ENCODE measurements around the gene SYT13.

SYT13 gene

GRCh38 chr11:45285930-45286632 is at the start of gene SYT13:
TSS of gene SYT13 (minus strand) at chr11:45286341. CDS start at chr11:45286207, 134 bp downstream.
- DNase-seq, result peak; percentile 63

GRCh38 chr11:45335434-45335833 is 49.3 kb upstream of the SYT13 start:
- no peak for DNase-seq

- DNase-seq, result no peak
These were observed 48.7 kb upstream of the SYT13 start for GRCh38 chr11:45334836-45335235.

- no peak for DNase-seq
These were observed 48.3 kb upstream of the SYT13 start for GRCh38 chr11:45334410-45334809.

- DNase-seq, result peak; percentile 51
These were observed 47.1 kb upstream of the SYT13 start for GRCh38 chr11:45333001-45333971.

- peak; percentile 53 for DNase-seq
These were observed 46.3 kb upstream of the SYT13 start for GRCh38 chr11:45332276-45332934.

- no peak for DNase-seq
These were observed 45.7 kb upstream of the SYT13 start for GRCh38 chr11:45331839-45332238.

GRCh38 chr11:45328726-45329125 is 42.6 kb upstream of the SYT13 start:
- DNase-seq, result no peak

- no peak for DNase-seq
These were observed 38.3 kb upstream of the SYT13 start for GRCh38 chr11:45324459-45324858.

GRCh38 chr11:45323601-45324249 is 37.6 kb upstream of the SYT13 start:
- no peak for DNase-seq

GRCh38 chr11:45322891-45323600 is 36.9 kb upstream of the SYT13 start:
- DNase-seq, result no peak

GRCh38 chr11:45322111-45322705 is 36.1 kb upstream of the SYT13 start:
- DNase-seq, result no peak

- DNase-seq, result no peak
These were observed 35.5 kb upstream of the SYT13 start for GRCh38 chr11:45321669-45322068.

GRCh38 chr11:45321031-45321595 is 35.0 kb upstream of the SYT13 start:
- no peak for DNase-seq

GRCh38 chr11:45320371-45320770 is 34.2 kb upstream of the SYT13 start:
- no peak for DNase-seq

GRCh38 chr11:45319077-45319476 is 32.9 kb upstream of the SYT13 start:
- DNase-seq, result no peak

GRCh38 chr11:45318516-45318915 is 32.4 kb upstream of the SYT13 start:
- no peak for DNase-seq

GRCh38 chr11:45316258-45316657 is 30.1 kb upstream of the SYT13 start:
- no peak for DNase-seq

- DNase-seq, result no peak
These were observed 28.8 kb upstream of the SYT13 start for GRCh38 chr11:45314900-45315299.

- DNase-seq, result no peak
These were observed 27.2 kb upstream of the SYT13 start for GRCh38 chr11:45313171-45313865.

Data from femur (tissue), 1 donor.